ENCODE results near the gene IFNAR1. TPM values are rescaled to one million over a fixed set of nuclear protein-coding genes. Genes with fewer than 3 reads are reported as not detected.

IFNAR1 gene
- total and polyA plus RNA-seq, 3 donors from 2014 or later, result 22.1 to 25.0 (median 22.8) TPM

DNA sequence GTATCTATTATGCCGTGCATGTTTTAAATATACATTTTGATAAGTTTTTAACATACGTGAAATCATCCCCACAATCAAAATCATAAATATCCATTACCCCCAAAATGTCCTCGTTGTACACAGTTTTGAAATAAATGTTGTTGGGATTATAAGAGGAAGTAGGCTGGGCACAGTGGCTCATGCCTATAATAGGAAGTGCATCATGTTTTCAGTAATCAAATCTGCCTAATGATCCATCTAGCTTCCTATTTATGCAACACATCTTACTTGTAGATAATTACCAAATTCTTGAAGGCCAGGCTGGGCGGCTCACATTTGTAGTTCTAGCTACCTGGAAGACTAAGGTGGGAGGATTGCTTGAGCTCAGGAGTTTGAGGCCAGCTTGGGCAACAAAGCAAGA lies 63.4 kb downstream of the IFNAR1 start:
- intact Hi-C loops (cut with DNase I; ENCODE audit: low total_unique reads), result no loop called here
- TF ChIP-seq, protein P1, sequence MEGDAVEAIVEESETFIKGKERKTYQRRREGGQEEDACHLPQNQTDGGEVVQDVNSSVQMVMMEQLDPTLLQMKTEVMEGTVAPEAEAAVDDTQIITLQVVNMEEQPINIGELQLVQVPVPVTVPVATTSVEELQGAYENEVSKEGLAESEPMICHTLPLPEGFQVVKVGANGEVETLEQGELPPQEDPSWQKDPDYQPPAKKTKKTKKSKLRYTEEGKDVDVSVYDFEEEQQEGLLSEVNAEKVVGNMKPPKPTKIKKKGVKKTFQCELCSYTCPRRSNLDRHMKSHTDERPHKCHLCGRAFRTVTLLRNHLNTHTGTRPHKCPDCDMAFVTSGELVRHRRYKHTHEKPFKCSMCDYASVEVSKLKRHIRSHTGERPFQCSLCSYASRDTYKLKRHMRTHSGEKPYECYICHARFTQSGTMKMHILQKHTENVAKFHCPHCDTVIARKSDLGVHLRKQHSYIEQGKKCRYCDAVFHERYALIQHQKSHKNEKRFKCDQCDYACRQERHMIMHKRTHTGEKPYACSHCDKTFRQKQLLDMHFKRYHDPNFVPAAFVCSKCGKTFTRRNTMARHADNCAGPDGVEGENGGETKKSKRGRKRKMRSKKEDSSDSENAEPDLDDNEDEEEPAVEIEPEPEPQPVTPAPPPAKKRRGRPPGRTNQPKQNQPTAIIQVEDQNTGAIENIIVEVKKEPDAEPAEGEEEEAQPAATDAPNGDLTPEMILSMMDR (IDR thresholded peaks at IDR 0.05), result no peak
- TF ChIP-seq POLR2A (IDR thresholded peaks at IDR 0.05), result no peak
- no peak overlapping the region for H3K27ac ChIP-seq
- no peaks in the 10 kb centered on the region for H3K36me3 ChIP-seq (ENCODE audit: low read depth, missing control alignments)
- H3K9me3 ChIP-seq, result no peaks in the 10 kb centered on the region
- no peak overlapping the region for H3K4me3 ChIP-seq
- H3K27me3 ChIP-seq, result no peaks in the 10 kb centered on the region
- DNase-seq, result no peak
- 83 to 90% methylated on average over 4 of the region's 4 CpGs for WGBS, 2 donors
- no peaks in the 10 kb centered on the region for H3K4me1 ChIP-seq

DNA sequence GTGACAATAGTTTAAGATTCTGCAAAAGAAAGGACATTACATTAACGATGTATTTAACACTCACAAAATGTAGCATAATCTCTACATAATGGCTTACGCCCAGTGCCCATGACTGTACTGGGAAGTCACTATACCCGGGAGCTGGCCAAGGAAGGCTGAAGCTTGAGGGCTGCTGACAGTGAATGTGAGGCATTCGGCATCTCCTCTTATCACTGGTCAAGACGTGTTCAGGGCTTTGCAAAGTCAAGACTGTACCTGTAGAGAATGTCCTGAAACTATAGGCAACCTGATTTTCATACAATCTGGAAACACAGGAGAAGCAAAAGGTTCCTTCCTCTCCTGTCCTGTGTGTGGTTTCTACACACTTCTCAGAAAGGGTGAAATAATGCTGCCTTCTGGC lies 65.7 kb downstream of the IFNAR1 start:
- no peaks in the 10 kb centered on the region for H3K4me1 ChIP-seq
- no peaks in the 10 kb centered on the region for H3K27me3 ChIP-seq
- 83 to 86% methylated on average over 5 of the region's 5 CpGs for WGBS, 2 donors
- DNase-seq, result no peak
- H3K27ac ChIP-seq, result no peak overlapping the region
- H3K4me3 ChIP-seq, result no peak overlapping the region
- H3K9me3 ChIP-seq, result no peaks in the 10 kb centered on the region
- intact Hi-C loops (cut with DNase I; ENCODE audit: low total_unique reads), result no loop called here
- H3K36me3 ChIP-seq (ENCODE audit: low read depth, missing control alignments), result no peaks in the 10 kb centered on the region
- no peak for TF ChIP-seq POLR2A (IDR thresholded peaks at IDR 0.05)
- TF ChIP-seq, protein P1 (IDR thresholded peaks at IDR 0.05), result no peak

DNA sequence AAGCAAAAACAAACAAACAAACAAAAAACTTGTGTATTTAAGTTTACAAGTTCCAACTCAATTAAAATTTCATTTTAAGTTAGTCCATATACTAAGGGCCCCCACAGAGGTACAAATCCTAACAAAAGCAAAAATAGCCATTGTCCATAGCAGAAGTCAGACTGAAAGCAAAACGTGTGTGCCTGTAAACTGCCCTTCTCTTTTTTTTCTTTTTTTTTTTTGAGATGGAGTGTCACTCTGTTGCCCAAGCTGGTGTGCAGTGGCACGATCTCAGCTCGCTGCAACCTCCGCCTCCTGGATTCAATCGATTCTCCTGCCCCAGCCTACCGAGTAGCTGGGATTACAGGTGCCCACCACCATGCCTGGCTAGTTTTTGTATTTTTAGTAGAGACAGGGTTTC lies 66.9 kb downstream of the IFNAR1 start:
- no peak for TF ChIP-seq POLR2A (IDR thresholded peaks at IDR 0.05)
- TF ChIP-seq, protein P1 (IDR thresholded peaks at IDR 0.05), result no peak
- no peaks in the 10 kb centered on the region for H3K9me3 ChIP-seq
- no peaks in the 10 kb centered on the region for H3K27me3 ChIP-seq
- WGBS, 2 donors, result 89 to 95% methylated on average over 6 of the region's 6 CpGs
- no peaks in the 10 kb centered on the region for H3K4me1 ChIP-seq
- intact Hi-C loops (cut with DNase I; ENCODE audit: low total_unique reads), result no loop called here
- no peak overlapping the region for H3K4me3 ChIP-seq
- DNase-seq, result no peak
- H3K36me3 ChIP-seq (ENCODE audit: low read depth, missing control alignments), result no peaks in the 10 kb centered on the region
- H3K27ac ChIP-seq, result no peak overlapping the region

DNA sequence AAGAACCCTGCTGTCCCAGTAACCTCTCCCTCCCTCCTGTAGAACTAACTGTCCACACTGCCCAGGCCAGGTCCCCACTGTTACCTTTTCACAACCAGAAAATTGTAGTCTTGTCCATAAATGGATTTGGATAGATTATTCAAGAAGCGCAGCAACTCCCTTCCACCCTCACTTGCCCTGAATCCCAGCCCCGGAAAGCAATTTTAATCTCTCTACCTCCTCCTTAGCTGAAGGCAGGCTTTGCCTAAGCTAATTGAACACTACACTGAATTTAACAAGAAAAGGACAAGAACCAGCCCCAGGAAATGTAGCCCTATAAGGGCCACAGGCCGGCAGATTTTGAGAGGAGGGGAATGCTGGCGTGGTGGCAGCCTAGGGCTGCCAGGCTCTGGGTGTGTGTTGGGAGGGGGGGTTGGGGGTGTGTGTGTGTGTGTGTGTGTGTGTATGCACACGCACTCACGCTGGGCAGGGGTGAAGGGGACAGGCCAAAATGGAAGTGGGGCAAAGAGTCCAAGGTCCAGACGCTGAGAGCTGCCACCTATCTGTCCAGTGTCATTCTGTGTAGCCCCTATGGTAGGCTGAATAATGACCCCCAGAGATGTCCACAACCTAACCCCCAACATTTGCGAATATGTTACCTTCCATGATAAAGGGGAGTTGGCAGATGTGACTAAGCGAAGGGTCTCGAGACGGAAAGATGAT lies 67.7 kb downstream of the IFNAR1 start:
- Histone ChIP-seq H3K36me3 (ENCODE audit: low read depth, missing control alignments) (no peaks in the 10 kb centered on the region), H3K27me3 (no peaks in the 10 kb centered on the region), H3K9me3 (no peaks in the 10 kb centered on the region), H3K4me3 (no peak overlapping the region), H3K27ac (no peak overlapping the region), H3K4me1 (no peaks in the 10 kb centered on the region)
- intact Hi-C loops (cut with DNase I; ENCODE audit: low total_unique reads), result no loop called here
- no peak for TF ChIP-seq POLR2A (IDR thresholded peaks at IDR 0.05)
- TF ChIP-seq, protein P1 (IDR thresholded peaks at IDR 0.05), result no peak
- DNase-seq, result no peak
- WGBS, 2 donors, result 80 to 82% methylated on average over 11 of the region's 11 CpGs

DNA sequence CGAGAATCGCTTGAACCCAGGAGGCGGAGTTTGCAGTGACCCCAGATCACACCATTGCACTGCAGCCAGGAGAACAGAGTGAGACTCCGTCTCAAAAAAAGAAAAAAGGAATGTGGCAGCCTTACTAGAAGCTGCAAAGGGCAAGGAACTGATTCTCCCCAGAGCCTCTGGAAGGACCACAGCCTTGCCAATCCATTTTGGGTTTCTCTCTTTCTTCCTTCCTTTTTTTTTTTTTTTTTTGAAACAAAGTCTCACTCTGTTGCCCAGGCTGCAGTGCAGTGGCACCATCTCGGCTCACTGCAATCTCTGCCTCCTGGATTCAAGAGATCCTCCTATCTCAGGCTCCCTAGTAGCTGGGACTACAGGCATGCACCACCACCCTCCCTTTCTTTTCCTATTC lies 68.6 kb downstream of the IFNAR1 start:
- intact Hi-C loops (cut with DNase I; ENCODE audit: low total_unique reads), result no loop called here
- Histone ChIP-seq H3K9me3 (no peaks in the 10 kb centered on the region), H3K4me1 (no peaks in the 10 kb centered on the region), H3K4me3 (no peak overlapping the region), H3K27ac (no peak overlapping the region), H3K27me3 (no peaks in the 10 kb centered on the region), H3K36me3 (ENCODE audit: low read depth, missing control alignments) (no peaks in the 10 kb centered on the region)
- no peak for TF ChIP-seq POLR2A (IDR thresholded peaks at IDR 0.05)
- TF ChIP-seq, protein P1 (IDR thresholded peaks at IDR 0.05), result no peak
- 50 to 55% methylated on average over 5 of the region's 5 CpGs for WGBS, 2 donors
- DNase-seq, result no peak

All from testis (tissue), 3 donors.